MCF 10A (cell line): Measurements from ENCODE around the gene ZBTB32. TPM values are rescaled to one million over a fixed set of nuclear protein-coding genes. Genes with fewer than 3 reads are reported as not detected.

Source experiments
- BruUV-seq: library from RNA; stranded (reverse); fragments of 400-500 nt; replicated peaks from 2 replicates; lab custom pipeline; 2021; lab: Mats Ljungman, UMichigan
- CTCF ChIA-PET: fragments of 300-600 bp; sonication (Branson Sonifier 250); formaldehyde crosslinking; extraction: SDS; loops from one replicate; lab custom pipeline; 2021; ENCODE audit warnings: antibody characterized with exemption, inconsistent platforms; lab: Yijun Ruan, JAX
- POLR2A ChIA-PET: fragments of 300-600, 350-650 bp; sonication (Branson Sonifier 250); formaldehyde crosslinking; extraction: SDS; loops from one replicate; lab custom pipeline; 2020; ENCODE audit warnings: antibody characterized with exemption, inconsistent platforms; lab: Yijun Ruan, JAX
- DNase-seq: peaks from one replicate; pipeline ENCODE4 v3.0.0-alpha.2; 2018; ENCODE audit not compliant: unreplicated experiment
- H3K27ac Mint-ChIP-seq: one replicate; pipeline ENCODE4 v1.8.0; 2022; ENCODE audit warnings: mild to moderate bottlenecking, low read depth, mixed read lengths; ENCODE audit not compliant: unreplicated experiment
- H3K27me3 Mint-ChIP-seq: one replicate; pipeline ENCODE4 v1.8.0; 2022; ENCODE audit warnings: mixed read lengths; ENCODE audit not compliant: insufficient read depth, unreplicated experiment
- H3K36me3 Mint-ChIP-seq: one replicate; pipeline ENCODE4 v1.8.0; 2022; ENCODE audit warnings: mild to moderate bottlenecking, moderate library complexity, mixed read lengths; ENCODE audit not compliant: insufficient read depth, unreplicated experiment
- H3K4me1 Mint-ChIP-seq: one replicate; pipeline ENCODE4 v1.8.0; 2022; ENCODE audit warnings: mixed read lengths; ENCODE audit not compliant: insufficient read depth, unreplicated experiment
- H3K4me3 Mint-ChIP-seq: one replicate; pipeline ENCODE4 v1.8.0; 2022; ENCODE audit warnings: mild to moderate bottlenecking, moderate library complexity, mixed read lengths; ENCODE audit not compliant: unreplicated experiment
- H3K9me3 Mint-ChIP-seq: one replicate; pipeline ENCODE4 v1.8.0; 2022; ENCODE audit warnings: mixed read lengths; ENCODE audit not compliant: unreplicated experiment
- intact Hi-C: fragments of 100-400 bp; cut with micrococcal nuclease; formaldehyde crosslinking; loops from 2 replicates; pipeline ENCODE4 v1.14.1; 2022
- total RNA-seq: library from RNA; stranded (reverse); gene quantifications from 2 replicates; pipeline ENCODE4 v1.2.3, GENCODE V29; 2022
- TF ChIP-seq, protein P1 (sequence below): fragments of 200-600 bp; IDR thresholded peaks from one replicate; pipeline ENCODE4 v1.8.0; 2022; ENCODE audit warnings: antibody characterized with exemption, mild to moderate bottlenecking; ENCODE audit not compliant: unreplicated experiment

ZBTB32 gene
- total RNA-seq, 1 experiment from 2014 or later = not detected

DNA sequence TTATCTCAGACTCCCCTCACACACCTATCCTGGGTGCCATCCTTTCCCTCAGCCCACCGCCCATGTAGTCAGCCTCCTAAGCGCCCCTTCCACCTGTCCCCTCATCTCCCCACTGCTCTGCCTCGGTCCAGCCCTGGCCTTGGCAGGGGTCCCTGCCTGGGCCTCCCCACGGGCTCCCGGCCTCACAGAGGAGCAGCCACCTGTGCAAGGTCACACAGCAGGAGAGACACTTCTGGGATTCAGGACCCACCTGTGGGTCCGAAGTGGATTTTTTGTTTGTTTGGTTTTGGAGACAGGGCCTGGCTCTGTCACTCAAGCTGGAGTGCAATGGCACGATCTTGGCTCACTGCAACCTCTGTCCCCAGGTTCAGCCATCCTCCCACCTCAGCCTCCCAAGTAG is 38.8 kb upstream of the ZBTB32 start:
- ChIA-PET CTCF (no interaction called here), POLR2A (no interaction called here)
- intact Hi-C loops = no loop called here
- TF ChIP-seq, protein P1, sequence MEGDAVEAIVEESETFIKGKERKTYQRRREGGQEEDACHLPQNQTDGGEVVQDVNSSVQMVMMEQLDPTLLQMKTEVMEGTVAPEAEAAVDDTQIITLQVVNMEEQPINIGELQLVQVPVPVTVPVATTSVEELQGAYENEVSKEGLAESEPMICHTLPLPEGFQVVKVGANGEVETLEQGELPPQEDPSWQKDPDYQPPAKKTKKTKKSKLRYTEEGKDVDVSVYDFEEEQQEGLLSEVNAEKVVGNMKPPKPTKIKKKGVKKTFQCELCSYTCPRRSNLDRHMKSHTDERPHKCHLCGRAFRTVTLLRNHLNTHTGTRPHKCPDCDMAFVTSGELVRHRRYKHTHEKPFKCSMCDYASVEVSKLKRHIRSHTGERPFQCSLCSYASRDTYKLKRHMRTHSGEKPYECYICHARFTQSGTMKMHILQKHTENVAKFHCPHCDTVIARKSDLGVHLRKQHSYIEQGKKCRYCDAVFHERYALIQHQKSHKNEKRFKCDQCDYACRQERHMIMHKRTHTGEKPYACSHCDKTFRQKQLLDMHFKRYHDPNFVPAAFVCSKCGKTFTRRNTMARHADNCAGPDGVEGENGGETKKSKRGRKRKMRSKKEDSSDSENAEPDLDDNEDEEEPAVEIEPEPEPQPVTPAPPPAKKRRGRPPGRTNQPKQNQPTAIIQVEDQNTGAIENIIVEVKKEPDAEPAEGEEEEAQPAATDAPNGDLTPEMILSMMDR = no peak
- no peaks in the 10 kb centered on the region for H3K9me3 Mint-ChIP-seq
- peaks cover 29% of the 10 kb centered on the region for H3K36me3 Mint-ChIP-seq
- no peak overlapping the region for H3K4me3 Mint-ChIP-seq
- H3K27me3 Mint-ChIP-seq = peaks cover 16% of the 10 kb centered on the region
- H3K27ac Mint-ChIP-seq = no peak overlapping the region
- no peak for DNase-seq
- no TSS peak for BruUV-seq
- H3K4me1 Mint-ChIP-seq = no peaks in the 10 kb centered on the region

DNA sequence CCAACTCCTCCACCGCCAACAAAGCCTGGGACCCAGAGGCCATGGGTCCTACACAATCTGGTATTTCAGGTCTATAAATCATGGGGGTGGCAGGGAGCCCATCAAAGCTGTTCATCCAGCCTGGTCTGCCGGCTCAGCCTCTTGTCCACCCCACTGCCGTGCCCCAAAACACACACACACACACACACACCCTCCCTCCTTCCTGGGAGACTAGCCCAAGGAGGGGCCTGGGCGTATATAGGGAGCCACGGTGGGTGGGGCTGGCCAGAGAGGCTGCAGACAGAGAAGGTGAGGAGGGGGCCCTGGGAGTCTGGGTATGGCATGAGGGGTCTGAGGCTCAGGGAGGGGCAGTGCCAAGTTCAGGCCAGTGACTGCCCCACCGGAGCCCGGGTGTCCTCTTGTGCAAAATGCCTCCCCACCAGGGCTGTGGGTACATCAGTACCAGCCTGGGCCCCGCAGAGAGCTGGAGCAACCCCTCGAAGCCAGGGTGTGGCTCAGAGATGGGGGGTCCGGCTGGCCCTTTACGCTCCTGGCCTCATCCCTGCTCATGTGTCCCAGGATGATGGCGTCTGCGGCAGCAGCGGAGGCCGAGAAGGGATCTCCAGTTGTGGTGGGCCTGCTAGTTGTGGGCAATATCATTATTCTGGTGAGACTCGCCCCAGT is 38.0 kb upstream of the ZBTB32 start, which contains the start of gene UPK1A:
TSS of gene UPK1A (plus strand) at position 267 of the 663 bp plus-strand sequence. CDS start at position 563, 296 bp downstream.
- H3K4me1 Mint-ChIP-seq = no peaks in the 10 kb centered on the region
- ChIA-PET POLR2A (interaction anchor here (0.6 to 1.4 kb wide), 3 partner anchors 22 to 104 kb away, joined by 3 to 5 read pairs (median 3); partner anchors contain the start of gene HAUS5), CTCF (interaction anchor here (0.5 to 1.5 kb wide), 3 partner anchors 27 to 168 kb away, joined by 3 to 6 read pairs (median 4); no protein-coding TSS in a partner anchor)
- H3K27me3 Mint-ChIP-seq = peaks cover 24% of the 10 kb centered on the region
- H3K27ac Mint-ChIP-seq = no peak within 1 kb of the TSS
- intact Hi-C loops = no loop called here
- TF ChIP-seq, protein P1 = no peak
- no TSS peak for BruUV-seq
- no peaks in the 10 kb centered on the region for H3K9me3 Mint-ChIP-seq
- H3K36me3 Mint-ChIP-seq = peaks cover 21% of the 10 kb centered on the region
- DNase-seq = no peak
- no peak within 1 kb of the TSS for H3K4me3 Mint-ChIP-seq

DNA sequence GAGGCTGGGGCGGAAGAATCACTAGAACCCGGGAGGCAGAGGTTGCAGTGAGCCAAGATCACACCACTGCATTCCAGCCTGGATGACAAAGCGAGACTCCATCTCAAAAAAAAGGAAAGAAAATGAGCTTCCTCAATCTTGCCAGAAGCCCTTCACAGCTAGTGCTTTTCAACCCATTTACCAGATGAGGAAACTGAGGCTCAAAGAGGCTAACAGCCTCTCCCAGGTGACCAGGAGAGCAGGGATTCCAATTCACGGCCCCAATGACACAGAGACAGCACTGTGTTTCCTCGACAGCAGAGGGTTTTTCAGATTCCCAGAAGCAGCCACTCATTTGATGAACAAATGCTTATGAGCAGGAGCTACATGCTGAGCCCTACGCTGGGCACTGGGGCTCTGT is 34.8 kb upstream of the ZBTB32 start:
- intact Hi-C loops = no loop called here
- Mint-ChIP-seq H3K27me3 (peaks cover 33% of the 10 kb centered on the region), H3K36me3 (no peaks in the 10 kb centered on the region), H3K27ac (no peak overlapping the region), H3K4me1 (peaks cover 6% of the 10 kb centered on the region), H3K4me3 (no peak overlapping the region), H3K9me3 (no peaks in the 10 kb centered on the region)
- DNase-seq = no peak
- BruUV-seq = no TSS peak
- CTCF ChIA-PET = interaction anchor here (0.5 to 1.3 kb wide), 2 partner anchors 25 to 316 kb away, joined by 3 to 4 read pairs; no protein-coding TSS in a partner anchor
- TF ChIP-seq, protein P1 = no peak
- POLR2A ChIA-PET = no interaction called here

DNA sequence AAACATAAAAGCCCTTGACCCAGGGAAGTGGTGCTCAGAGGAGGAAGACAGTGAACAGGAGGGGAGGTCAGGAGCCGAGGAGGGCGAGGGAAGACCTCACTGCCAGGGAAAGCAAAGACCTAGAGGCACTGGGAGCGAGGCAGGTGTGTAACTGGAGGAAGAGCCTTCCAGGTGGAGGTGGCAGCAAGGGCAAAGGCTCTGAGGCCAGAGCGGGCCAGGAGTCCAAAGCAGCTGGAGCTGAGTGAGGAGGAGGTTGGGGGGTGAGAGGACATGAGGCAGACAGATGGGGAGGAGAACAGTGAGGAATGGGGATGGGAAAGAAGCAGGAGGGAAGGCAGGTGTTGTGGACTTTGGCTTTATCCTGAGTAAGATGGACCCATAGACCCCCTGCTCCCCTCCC is 34.4 kb upstream of the ZBTB32 start:
- TF ChIP-seq, protein P1 = no peak
- Mint-ChIP-seq H3K9me3 (no peaks in the 10 kb centered on the region), H3K27ac (no peak overlapping the region), H3K27me3 (peaks cover 33% of the 10 kb centered on the region), H3K36me3 (no peaks in the 10 kb centered on the region), H3K4me3 (no peak overlapping the region), H3K4me1 (peaks cover 6% of the 10 kb centered on the region)
- DNase-seq = no peak
- CTCF ChIA-PET = interaction anchor here (0.5 kb wide), 1 partner anchor 317 kb away, joined by 3 read pairs; no protein-coding TSS in a partner anchor
- intact Hi-C loops = no loop called here
- no TSS peak for BruUV-seq
- POLR2A ChIA-PET = interaction anchor here (0.9 kb wide), 1 partner anchor 8 kb away, joined by 3 read pairs; no protein-coding TSS in a partner anchor
